Measurements from ENCODE around the gene BMAL2.

BMAL2 gene

DNA sequence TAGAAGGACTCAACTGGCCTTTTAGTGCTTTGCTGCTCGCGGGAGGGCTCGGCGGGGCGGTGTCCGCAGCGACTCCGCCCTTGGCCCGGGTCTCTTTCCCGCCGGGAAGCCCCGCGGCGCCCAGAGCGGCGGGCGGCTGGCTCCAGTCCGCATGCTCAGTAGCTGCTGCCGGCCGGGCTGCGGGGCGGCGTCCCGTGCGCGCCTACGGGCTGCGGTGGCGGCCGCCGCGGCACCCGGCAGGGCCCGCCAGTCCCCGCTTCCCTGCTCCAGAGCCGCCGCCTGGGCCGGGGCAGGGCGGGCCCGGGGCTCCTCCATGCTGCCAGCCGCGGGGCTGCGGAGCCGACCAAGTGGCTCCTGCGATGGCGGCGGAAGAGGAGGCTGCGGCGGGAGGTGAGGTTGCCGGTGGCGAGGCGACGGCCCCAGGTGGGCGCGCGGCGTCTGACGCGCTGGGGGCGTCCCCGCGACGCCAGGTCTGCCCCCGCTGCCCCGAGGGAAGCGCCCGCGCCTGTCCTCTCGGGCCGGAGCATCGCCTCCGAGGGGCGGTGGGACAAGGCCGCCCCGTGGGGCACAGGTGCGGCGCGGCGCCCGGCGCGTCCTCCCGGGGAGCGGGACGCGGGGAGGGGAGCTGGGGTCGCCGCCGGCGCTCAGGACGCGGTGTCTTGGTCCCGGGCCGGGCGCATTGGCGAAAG, at the start of gene BMAL2:
Gene BMAL2, plus strand, starts transcription at position 123 of the 689 bp plus-strand sequence. Its CDS starts 237 bp downstream, at position 360.
- no peak for DNase-seq

DNA sequence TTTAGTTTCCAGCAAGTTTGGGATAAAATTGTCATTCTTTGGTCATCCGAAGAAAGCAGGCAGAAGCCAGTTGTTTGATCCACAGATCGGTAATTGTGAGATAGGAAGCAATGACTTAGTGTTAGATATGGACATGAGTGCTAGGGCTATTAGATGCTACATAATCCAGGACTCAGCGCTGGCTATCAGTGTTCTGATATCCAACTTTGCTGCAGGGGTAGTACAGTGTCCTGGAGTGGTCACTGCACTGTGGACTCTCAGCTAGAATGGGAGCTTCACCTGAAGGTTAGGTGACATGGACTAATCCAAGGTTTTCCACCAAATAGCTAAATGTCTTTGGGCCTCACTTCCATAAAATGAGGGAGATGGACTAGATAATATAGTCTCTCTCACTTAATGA, 48.6 kb upstream of the BMAL2 start:
- DNase-seq, result no peak

GRCh38 chr12:27284751-27285150, 47.9 kb upstream of the BMAL2 start:
- DNase-seq, result no peak

GRCh38 chr12:27285403-27285802, 47.2 kb upstream of the BMAL2 start:
- DNase-seq, result no peak

DNA sequence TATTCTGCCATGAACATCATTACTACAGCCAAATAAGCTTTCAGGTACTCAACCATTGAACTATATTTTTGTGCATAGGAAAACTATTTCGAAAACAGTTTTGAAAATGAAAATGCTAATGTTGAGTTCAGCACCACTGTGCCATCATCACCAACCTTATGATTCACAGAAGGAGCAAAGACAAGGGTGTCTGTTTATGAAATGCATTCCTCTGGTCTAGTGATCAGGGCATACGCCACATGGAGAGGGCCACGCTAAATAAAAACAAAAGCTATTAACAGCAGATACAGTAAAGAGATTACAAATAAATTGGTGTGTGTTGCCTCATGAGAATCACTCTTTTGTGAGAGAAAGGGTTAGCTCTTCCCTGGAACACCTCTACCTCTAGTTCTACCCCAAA, 43.2 kb upstream of the BMAL2 start:
- DNase-seq, result no peak

GRCh38 chr12:27290501-27291168, 42.0 kb upstream of the BMAL2 start:
- DNase-seq, result no peak

DNA sequence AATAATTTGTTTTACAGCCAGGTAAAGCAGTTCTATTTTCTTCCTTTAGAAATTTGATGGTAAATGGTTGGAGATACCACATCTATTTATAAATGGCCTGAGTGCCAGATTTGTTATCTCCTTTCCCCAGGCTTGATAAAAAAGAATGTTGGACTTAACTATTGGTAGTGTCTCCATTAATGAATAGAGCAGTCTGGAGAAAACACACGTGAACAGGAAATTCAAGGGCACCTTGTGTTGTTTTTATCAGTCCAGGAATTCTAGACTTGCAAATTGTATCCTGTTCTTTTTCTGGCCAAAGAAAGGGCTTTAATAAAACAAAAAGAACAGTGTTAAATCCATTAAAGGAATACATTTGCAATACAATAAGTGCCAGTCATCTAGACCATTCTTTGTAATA, 40.8 kb upstream of the BMAL2 start:
- DNase-seq, result no peak

- DNase-seq, result no peak
Measured at GRCh38 chr12:27292718-27293117, 39.9 kb upstream of the BMAL2 start.

GRCh38 chr12:27293463-27293862, 39.2 kb upstream of the BMAL2 start:
- no peak for DNase-seq

DNA sequence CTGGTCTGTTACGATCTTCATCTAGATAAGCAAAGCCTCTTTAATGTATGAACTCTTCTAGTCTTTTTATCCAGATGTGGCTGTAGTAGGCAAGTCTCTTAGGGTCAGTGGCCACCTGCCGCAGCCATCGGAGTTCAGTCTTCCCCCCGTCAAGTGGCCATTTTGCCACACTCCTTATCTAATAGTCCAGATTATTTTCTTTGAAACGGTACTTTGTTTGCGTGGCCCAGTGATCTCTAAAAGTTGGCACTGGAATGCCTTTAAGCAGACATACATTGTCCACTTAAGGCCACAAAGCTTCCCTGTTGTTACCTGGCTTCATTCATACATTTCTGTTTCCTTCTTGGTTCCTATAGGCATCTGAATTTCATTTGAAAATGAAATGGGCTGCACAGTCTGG, 36.0 kb upstream of the BMAL2 start:
- no peak for DNase-seq

DNA sequence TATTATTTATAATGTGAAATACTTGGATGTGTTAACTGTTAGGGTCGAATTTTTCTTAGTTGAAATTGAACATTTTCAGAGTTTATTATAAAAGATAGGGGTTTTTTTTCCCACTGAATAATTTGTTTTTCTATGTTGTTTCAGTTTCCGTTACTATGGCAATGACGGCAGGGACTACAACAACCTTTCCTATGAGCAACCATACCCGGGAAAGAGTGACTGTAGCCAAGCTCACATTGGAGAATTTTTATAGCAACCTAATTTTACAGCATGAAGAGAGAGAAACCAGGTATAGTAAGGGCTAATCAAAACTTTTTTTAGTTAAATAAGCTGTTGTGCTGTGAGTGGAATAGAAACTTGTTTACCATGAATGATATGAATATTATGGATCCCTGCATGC, 35.1 kb upstream of the BMAL2 start:
- DNase-seq, result no peak

DNA sequence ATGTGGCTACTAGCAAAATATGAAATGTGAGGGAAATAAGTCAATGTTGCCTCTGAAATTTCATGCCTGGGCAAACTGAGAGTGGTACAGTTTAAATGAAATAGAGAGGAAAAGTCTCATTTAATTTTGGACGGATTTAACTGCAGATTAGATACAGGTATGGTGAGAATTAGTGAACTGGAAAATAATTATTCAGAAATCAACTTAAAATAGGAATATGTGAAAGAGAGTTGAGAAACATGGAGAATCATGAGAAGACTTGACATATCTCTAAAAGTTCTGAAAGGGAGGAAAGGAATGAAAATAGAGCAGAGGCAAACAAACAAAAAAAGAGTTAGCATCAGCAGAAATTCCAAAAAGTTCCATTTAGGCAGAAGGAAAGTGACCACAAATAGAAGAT, 33.5 kb upstream of the BMAL2 start:
- no peak for DNase-seq

DNA sequence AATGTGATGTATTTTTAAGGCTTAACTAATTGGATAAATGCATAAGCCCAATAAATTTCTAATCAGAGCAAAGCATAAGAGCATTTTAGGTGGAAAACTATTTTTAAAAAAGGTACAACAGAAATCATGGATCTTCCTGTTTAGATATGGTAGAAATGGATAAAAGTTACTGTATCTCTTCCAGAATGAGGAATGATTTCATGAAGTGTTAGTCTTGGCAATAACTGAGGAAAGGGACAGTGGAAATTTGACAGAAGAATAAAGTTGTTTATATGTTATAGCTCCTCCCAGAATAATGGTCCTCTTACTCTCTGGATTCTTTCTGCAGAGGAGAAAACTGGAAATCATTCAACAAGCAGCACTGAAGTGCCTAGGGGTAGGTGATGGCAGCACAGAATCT, 32.4 kb upstream of the BMAL2 start:
- no peak for DNase-seq

GRCh38 chr12:27303139-27304111, 29.2 kb upstream of the BMAL2 start:
- DNase-seq, result peak; percentile 5

- DNase-seq, result no peak
Measured at GRCh38 chr12:27304856-27305255, 27.8 kb upstream of the BMAL2 start.

GRCh38 chr12:27305673-27306456, 26.8 kb upstream of the BMAL2 start:
- no peak for DNase-seq

DNA sequence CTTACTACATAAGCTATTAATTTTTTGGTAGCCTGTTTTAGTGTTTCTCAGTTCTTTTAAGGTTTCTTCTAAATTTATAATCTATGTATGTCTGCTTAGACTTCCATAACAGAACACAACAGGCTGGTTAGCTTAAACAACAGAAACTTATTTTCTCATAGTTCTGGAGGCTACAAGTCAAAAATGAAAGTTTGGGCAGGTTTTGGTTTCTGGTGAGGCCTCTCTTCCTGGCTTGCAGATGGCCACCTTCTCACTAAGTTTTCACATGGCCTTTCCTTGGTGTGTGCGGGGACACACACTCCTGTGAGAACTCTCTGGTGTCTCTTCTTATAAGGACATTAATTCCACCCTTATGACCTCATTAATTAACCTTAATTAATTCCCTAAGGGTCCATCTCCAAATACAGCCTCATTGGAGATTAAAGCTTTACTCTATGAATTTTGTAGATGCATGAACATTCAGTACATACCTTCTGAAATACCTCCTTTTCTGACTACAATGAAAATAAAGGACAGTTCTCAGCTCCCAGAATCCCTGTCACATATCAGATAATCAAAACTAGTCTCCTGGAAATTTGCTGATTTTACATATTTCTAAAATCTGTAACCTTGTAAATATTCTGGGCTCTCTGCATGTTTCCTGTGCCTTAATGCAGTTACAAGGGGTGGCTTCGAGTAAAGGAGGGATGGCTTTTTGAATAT, 23.2 kb upstream of the BMAL2 start:
- DNase-seq, result no peak

- no peak for DNase-seq
Measured at GRCh38 chr12:27309995-27310315, 22.7 kb upstream of the BMAL2 start.

DNA sequence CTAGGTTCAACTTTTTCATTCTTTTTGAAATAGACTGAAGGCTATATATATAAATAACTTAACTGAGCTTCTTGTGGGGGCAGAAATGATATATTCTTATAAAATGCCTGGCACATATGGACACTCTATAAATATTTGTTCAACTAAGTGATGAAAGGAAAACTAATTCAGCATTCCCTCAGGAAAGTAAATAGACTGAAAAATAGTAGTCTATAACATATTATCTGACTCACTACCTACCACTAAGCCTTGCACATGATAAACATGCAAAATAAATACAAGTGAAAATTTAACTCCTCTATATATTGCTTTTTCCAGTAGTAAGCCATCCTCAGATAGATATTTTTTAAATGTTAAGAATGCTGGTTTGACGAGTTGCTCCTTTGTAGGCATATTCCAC, 15.7 kb upstream of the BMAL2 start:
- DNase-seq, result no peak

- DNase-seq, result no peak
Measured at GRCh38 chr12:27319409-27319808, 13.2 kb upstream of the BMAL2 start.

- DNase-seq, result no peak
Measured at GRCh38 chr12:27319848-27320247, 12.8 kb upstream of the BMAL2 start.

DNA sequence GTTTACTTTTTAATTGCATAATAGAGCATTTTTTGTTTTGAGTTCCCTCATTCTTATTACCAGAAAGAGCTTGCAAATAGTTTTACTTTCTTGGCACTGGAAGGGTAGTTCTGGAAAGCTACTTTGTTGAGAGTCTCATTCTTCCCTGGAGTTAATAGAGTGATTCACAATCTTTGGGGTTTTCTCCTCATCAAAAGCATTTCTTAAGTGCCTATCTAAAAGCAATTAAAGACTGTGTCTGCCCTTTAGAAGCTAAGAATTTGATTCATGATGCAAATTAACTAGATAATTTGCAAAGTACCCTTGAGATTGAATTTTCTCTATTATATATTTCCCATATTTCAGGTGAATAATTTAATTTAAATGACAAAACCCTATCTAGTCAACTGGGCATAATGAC, 8.1 kb upstream of the BMAL2 start:
- DNase-seq, result no peak

Measured in NCI-H187 treated with DMSO at 0.1 percent for 48 hours (cell line).